SW480 (cell line): ENCODE results near the gene DAGLA.
A peak's percentile ranks its signal among the peaks of the same experiment; 100 is the strongest.
"Not testable (repeated sequence)": the region's sequence is repeated elsewhere in the genome, so short reads cannot be mapped to it uniquely, and the experiment has no call there.

ENCODE experiments used
- DNase-seq: peaks from one replicate; pipeline ENCODE4 v3.0.0-alpha.2; 2016; ENCODE audit warnings: low spot score

DAGLA gene

GRCh38 chr11:61679893-61680621 lies at the start of gene DAGLA:
Gene DAGLA, plus strand, starts transcription at chr11:61680391. Its CDS starts 39,765 bp downstream, at chr11:61720156.
- peak; percentile 44 for DNase-seq

GRCh38 chr11:61632096-61632495 lies 48.1 kb upstream of the DAGLA start:
- no peak for DNase-seq

GRCh38 chr11:61635304-61635703 lies 44.9 kb upstream of the DAGLA start:
- DNase-seq: no peak

GRCh38 chr11:61635787-61636186 lies 44.4 kb upstream of the DAGLA start:
- no peak for DNase-seq

GRCh38 chr11:61636676-61637075 lies 43.5 kb upstream of the DAGLA start:
- no peak for DNase-seq

- DNase-seq: no peak
Observed at GRCh38 chr11:61637277-61637676, 42.9 kb upstream of the DAGLA start.

- DNase-seq: no peak
Observed at GRCh38 chr11:61639816-61640443, 40.3 kb upstream of the DAGLA start.

- DNase-seq: no peak
Observed at GRCh38 chr11:61642162-61642561, 38.0 kb upstream of the DAGLA start.

GRCh38 chr11:61645179-61645868 lies 34.9 kb upstream of the DAGLA start:
- DNase-seq: no peak

- no peak for DNase-seq
Observed at GRCh38 chr11:61647529-61647928, 32.7 kb upstream of the DAGLA start.

GRCh38 chr11:61650781-61651571 lies 29.2 kb upstream of the DAGLA start:
- DNase-seq: no peak

- no peak for DNase-seq
Observed at GRCh38 chr11:61652135-61652534, 28.1 kb upstream of the DAGLA start.

GRCh38 chr11:61654397-61654829 lies 25.8 kb upstream of the DAGLA start:
- no peak for DNase-seq

- DNase-seq: not testable (repeated sequence)
Observed at GRCh38 chr11:61655266-61656159, 24.7 kb upstream of the DAGLA start.

GRCh38 chr11:61656347-61657077 lies 23.7 kb upstream of the DAGLA start:
- DNase-seq: no peak

- DNase-seq: peak; percentile 48
Observed at GRCh38 chr11:61657566-61658290, 22.5 kb upstream of the DAGLA start.

GRCh38 chr11:61659413-61660196 lies 20.6 kb upstream of the DAGLA start:
- no peak for DNase-seq

- DNase-seq: not testable (repeated sequence)
Observed at GRCh38 chr11:61660997-61661396, 19.2 kb upstream of the DAGLA start.
